ENCODE measurements around the gene TNS1.

TNS1 gene

GRCh38 chr2:217980036-217980435 lies 22.8 kb downstream of the TNS1 start:
- no peak for DNase-seq (ENCODE audit: low read depth in 2 of 2)

DNA sequence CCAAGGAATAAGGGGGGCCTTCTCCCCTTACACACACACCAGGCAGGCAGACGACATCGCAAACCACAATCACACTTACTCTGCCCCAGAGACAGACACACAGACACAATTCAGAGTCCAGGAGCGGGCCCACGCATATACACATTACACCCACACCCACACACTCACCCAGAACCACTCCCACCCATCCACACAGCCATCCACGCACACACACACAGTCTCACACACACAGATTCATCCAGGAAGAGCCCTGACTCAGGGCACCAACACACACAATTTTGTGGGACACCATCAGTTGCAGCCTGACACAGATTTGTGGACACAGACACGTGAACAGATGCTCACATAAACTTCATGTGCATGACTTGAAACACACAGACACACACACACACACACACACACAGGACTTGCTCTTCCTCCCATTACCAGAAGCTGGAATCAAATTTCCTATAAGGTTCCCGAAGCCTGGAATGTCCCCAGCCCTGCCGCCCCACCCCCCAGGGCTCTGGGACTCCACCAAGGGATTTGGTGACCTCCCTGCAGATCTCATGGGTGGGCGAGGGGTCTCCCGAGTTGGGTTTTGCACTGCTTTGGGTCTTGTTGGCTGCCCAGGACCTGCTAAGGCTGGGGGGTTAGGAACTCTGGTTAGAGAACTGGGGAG lies 23.5 kb downstream of the TNS1 start:
- DNase-seq (ENCODE audit: low read depth in 2 of 2) = no peak

GRCh38 chr2:217978536-217979150 lies 24.2 kb downstream of the TNS1 start:
- no peak for DNase-seq (ENCODE audit: low read depth in 2 of 2)

DNA sequence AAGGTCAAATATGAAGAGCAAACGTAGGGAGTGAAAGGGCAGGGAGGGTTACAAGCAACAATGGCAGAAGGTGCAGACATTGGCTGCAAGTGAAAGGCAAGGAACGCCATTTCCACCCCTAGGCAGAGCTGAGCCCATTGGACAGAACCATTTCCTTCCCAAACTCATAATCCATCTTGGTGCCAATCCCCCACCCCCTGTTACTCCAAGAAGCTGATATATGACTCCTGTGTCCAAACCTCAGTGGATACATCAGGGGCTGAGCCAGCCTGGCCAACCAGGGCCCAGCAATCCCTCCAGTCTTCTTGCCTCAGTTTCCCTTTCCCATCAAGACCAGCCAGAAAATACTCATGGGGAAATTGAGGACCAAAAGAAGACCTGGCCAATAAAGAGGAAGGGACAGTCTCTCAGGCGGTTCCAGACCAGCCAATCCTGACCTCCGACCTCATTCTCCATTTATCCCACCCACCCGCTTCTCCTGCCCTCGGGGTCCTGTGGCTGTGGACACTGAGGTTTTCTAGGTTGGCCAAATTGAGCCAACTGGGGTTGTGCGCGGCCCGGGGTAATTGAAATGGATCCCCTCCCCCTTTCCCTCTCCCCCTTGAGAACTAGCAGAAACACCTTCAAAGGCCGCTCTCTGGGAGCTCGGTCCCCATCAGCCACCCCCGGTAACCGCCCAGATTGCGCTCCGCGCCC lies 24.8 kb downstream of the TNS1 start:
- no peak for DNase-seq (ENCODE audit: low read depth in 2 of 2)

- no peak for DNase-seq (ENCODE audit: low read depth in 2 of 2)
Observed at GRCh38 chr2:217976301-217976700, 26.5 kb downstream of the TNS1 start.

- DNase-seq (ENCODE audit: low read depth in 2 of 2) = no peak
Observed at GRCh38 chr2:217975626-217976025, 27.2 kb downstream of the TNS1 start.

GRCh38 chr2:217974389-217975005 lies 28.3 kb downstream of the TNS1 start:
- DNase-seq (ENCODE audit: low read depth in 2 of 2) = no peak

GRCh38 chr2:217973008-217973787 lies 29.6 kb downstream of the TNS1 start:
- DNase-seq (ENCODE audit: low read depth in 2 of 2) = no peak

DNA sequence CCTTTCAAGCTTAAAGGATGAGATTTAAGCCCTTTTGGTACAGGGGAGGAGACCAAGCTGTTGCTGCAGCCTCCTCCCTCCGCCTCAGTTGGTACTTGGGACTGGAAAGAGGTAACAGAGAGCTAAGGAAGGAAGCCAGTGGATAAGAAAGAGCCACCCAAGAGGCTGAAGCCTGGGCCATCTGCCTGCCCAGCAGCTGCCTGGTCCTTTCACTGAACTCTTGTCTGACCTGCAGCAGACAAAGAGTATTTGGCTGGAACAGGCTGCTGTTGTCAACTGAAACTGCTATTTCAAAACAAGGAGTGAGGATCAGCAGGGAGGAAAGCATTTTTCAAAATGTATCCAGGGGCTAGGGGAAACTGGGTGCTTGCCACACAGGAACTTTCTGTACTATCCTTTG lies 30.3 kb downstream of the TNS1 start:
- no peak for DNase-seq (ENCODE audit: low read depth in 2 of 2)

GRCh38 chr2:217972037-217972436 lies 30.8 kb downstream of the TNS1 start:
- no peak for DNase-seq (ENCODE audit: low read depth in 2 of 2)

DNA sequence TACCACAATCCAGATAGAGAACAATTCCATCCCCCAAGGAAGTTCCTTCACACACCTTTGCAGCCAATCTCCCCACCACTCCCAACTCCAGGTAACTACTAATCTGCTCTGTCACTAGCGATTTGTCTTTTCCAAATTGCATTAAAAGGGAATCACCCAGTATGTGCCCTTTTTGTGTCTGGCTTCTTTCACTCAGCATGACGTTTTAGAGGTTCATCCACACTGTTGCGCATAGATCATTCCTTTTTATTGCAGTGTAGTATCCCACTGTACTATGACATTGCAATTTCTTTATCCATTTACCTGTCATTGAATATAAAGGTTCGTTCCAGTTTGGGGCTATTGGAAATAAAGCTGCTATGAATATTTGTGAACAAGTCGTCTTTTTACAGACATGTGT lies 31.6 kb downstream of the TNS1 start:
- DNase-seq (ENCODE audit: low read depth in 2 of 2) = no peak

DNA sequence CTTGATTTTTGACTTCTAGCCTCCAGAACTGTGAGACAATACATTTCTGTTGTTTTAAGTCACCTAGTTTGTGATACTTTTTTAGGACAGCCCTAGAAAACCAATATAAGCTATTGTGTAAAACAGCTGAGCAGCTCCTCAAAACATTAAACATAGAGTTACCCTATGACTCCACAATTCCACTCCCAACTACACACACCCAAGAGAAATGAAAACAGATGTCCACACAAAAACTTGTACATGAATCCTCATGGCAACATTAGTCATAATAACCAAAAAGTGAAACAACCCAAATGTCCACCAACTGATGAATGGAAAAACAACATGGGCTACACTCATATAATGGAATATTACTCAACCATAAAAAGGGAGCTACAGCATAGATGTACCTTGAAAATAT lies 32.6 kb downstream of the TNS1 start:
- no peak for DNase-seq (ENCODE audit: low read depth in 2 of 2)

- DNase-seq (ENCODE audit: low read depth in 2 of 2) = no peak
Observed at GRCh38 chr2:217969588-217969987, 33.2 kb downstream of the TNS1 start.

DNA sequence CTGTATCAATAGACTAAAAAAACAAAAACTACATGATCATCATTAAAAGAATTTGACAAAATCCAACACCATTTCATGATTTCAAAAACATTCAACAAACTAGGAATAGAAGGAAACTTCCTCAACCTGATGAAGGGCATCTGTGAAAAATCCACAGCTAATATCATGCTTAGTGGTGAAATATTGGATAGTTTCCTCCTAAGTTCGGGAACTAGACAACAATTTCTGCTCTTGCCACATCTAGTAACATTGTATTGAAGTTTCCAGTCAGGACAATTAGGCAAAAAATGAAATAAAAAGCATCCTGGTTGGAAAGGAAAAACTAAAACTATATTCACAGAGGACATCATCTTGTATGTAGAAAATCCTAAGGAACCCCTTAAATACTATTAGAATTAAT lies 34.8 kb downstream of the TNS1 start:
- no peak for DNase-seq (ENCODE audit: low read depth in 2 of 2)

DNA sequence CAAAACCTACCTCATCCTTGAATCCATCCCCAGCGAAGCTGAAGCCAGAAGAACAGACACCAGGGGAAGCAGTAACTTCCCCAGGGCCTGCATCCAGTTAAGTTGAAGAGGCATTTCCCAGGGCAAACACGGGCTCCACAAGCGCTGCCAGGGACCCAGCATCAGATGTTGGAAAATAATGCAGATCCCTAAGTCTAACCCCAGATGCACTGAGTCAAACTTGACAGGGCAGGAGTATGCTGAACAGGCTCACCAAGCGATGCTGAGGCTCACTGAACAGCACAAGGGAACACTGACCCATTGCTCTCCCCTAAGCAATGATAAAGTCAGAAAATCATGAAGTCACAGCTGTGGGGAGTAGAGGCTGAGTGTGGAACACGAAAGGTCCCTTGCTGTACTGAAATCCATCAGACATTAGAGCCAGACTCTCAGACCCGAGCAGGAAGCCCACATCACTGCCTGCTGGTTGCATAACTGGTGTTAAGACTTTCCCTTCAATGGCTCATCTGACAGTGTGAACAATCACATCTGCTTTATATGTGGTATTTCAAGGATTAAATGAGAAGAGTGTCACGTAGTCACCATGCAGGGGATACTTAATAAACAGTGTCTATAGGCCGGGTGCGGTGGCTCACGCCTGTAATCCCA lies 36.2 kb downstream of the TNS1 start:
- DNase-seq (ENCODE audit: low read depth in 2 of 2) = no peak

- DNase-seq (ENCODE audit: low read depth in 2 of 2) = no peak
Observed at GRCh38 chr2:217964275-217965161, 38.3 kb downstream of the TNS1 start.

GRCh38 chr2:217960351-217960750 lies 42.4 kb downstream of the TNS1 start:
- DNase-seq (ENCODE audit: low read depth in 2 of 2) = no peak

GRCh38 chr2:217959723-217960122 lies 43.1 kb downstream of the TNS1 start:
- no peak for DNase-seq (ENCODE audit: low read depth in 2 of 2)

DNA sequence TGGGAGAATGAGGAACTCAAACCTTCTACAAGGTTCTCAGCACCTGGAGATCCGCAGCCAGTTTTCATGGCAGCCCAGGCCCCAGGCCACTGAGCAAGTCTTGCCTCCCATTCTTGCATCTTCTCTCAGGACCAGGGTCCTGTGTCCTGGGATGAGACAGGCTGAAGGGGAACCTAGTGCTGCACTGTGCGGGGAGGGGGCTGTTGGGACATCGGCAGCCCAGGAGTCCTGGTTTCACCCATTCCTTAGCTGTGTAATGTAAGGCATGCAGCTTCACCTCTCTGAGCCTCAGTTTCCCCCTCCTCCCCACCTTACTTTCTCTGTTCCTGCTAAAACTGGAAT lies 43.9 kb downstream of the TNS1 start:
- no peak for DNase-seq (ENCODE audit: low read depth in 2 of 2)

DNA sequence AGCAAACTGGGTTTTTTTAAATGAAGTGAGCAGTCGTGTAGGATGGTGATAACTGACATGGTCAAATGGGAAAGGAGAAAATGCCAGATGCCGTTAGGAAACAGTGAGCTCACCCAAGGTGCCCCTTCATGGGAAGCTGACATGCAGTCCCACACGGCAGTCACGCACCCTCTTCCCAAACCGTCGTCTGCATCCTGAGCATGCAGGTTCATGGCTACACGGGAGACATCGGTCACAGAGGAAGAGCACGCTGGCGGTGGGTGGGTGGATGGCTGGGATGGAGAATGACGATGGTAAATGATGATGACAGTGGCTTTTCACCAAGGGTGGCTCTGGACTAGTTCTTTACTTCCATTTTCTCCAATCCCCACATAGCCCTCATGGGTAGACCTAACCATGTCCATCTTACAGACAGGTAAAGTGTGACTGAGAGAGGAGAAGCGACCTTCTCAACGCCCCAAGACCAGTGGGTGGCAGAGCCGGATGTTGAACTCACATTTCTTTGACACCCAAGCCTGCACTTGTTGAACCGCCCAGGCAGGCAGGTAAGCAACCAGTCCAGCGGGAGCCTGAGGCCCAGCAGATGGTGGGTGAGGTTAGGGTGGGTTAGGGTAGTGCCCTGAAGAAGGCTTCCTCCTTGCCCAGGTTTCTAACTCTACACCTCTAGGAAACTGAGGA lies 44.5 kb downstream of the TNS1 start:
- DNase-seq (ENCODE audit: low read depth in 2 of 2) = no peak

Data from fibroblast of skin of left biceps (primary cell).